HepG2 (cell line): ENCODE data around the gene RERE. TPM values are rescaled to one million over a fixed set of nuclear protein-coding genes. Genes with fewer than 3 reads are reported as not detected.
A peak's percentile ranks its signal among the peaks of the same experiment; 100 is the strongest.

Source experiments
- CERS6 ChIP-seq: sonication (generic); formaldehyde crosslinking; IDR thresholded peaks from 2 replicates; pipeline ENCODE4 v1.5.0; 2020; ENCODE audit warnings: missing genetic modification reagents
- ELK4 ChIP-seq: sonication (generic); formaldehyde crosslinking; IDR thresholded peaks from 2 replicates; pipeline ENCODE4 v1.9.0; 2021; ENCODE audit warnings: missing genetic modification reagents, borderline replicate concordance
- FOXP1 ChIP-seq, 2 experiments: fragments of 450-650 bp in 1 of 2; IDR thresholded peaks; 2 replicates each; pipeline ENCODE4 v1.6.1; 2017 to 2018; ENCODE audit warnings: antibody characterized with exemption in 1 of 2
- GATAD2A ChIP-seq: IDR thresholded peaks from 2 replicates; pipeline ENCODE4 v1.6.1; 2016
- KAT2B ChIP-seq: fragments of 150-350 bp; IDR thresholded peaks from 2 replicates; pipeline ENCODE4 v1.6.1; 2014; ENCODE audit warnings: low read depth, low read length, borderline replicate concordance
- KAT8 ChIP-seq: IDR thresholded peaks from 2 replicates; pipeline ENCODE4 v1.6.1; 2016; ENCODE audit warnings: missing genetic modification reagents, missing compliant biosample characterization
- KLF13 ChIP-seq: sonication (generic); formaldehyde crosslinking; IDR thresholded peaks from 2 replicates; pipeline ENCODE4 v1.4.0; 2020; ENCODE audit warnings: mild to moderate bottlenecking, missing genetic modification reagents
- MAF1 ChIP-seq: sonication (generic); formaldehyde crosslinking; IDR thresholded peaks from 2 replicates; pipeline ENCODE4 v1.5.0; 2020; ENCODE audit warnings: missing genetic modification reagents, borderline replicate concordance
- PREB ChIP-seq: sonication (generic); formaldehyde crosslinking; IDR thresholded peaks from 2 replicates; pipeline ENCODE4 v1.4.0; 2020; ENCODE audit warnings: missing genetic modification reagents
- SMAD1 ChIP-seq: sonication (generic); formaldehyde crosslinking; IDR thresholded peaks from 2 replicates; pipeline ENCODE4 v1.4.0; 2020; ENCODE audit warnings: missing genetic modification reagents, low read depth, mild to moderate bottlenecking, borderline replicate concordance
- SMAD9 ChIP-seq: sonication (generic); formaldehyde crosslinking; IDR thresholded peaks from 2 replicates; pipeline ENCODE4 v1.5.1; 2020; ENCODE audit warnings: mild to moderate bottlenecking, missing genetic modification reagents
- SOX13 ChIP-seq, 3 experiments: fragments of 450-650 bp in 1 of 3; sonication (generic) in 1 of 3; formaldehyde crosslinking in 1 of 3; IDR thresholded peaks in 2 of 3; conservative IDR thresholded peaks in 1 of 3; 2 replicates each; pipeline versions ENCODE4 v1.5.0 to v1.6.1; 2016 to 2020; ENCODE audit warnings: antibody characterized with exemption in 1 of 3, mild to moderate bottlenecking in 1 of 3, missing compliant biosample characterization in 1 of 3, missing genetic modification reagents in 1 of 3, moderate library complexity in 1 of 3
- TBX3 ChIP-seq: fragments of 450-650 bp; IDR thresholded peaks from 2 replicates; pipeline ENCODE4 v1.6.1; 2017; ENCODE audit warnings: antibody characterized with exemption, mild to moderate bottlenecking, inconsistent platforms, borderline replicate concordance
- THAP7 ChIP-seq: sonication (generic); formaldehyde crosslinking; IDR thresholded peaks from 2 replicates; pipeline ENCODE4 v1.8.1; 2023; ENCODE audit warnings: mild to moderate bottlenecking, missing genetic modification reagents
- ZBTB10 ChIP-seq: sonication (generic); formaldehyde crosslinking; IDR thresholded peaks from 2 replicates; pipeline ENCODE4 v1.4.0; 2020; ENCODE audit warnings: missing genetic modification reagents, borderline replicate concordance
- ZBTB46 ChIP-seq: sonication (generic); formaldehyde crosslinking; IDR thresholded peaks from 2 replicates; pipeline ENCODE4 v1.4.0; 2020; ENCODE audit warnings: mild to moderate bottlenecking, missing genetic modification reagents, borderline replicate concordance
- ZNF124 ChIP-seq: sonication (generic); formaldehyde crosslinking; IDR thresholded peaks from 2 replicates; pipeline ENCODE4 v1.4.0; 2020; ENCODE audit warnings: missing genetic modification reagents
- ZNF720 ChIP-seq: sonication (generic); formaldehyde crosslinking; IDR thresholded peaks from 2 replicates; pipeline ENCODE4 v1.4.0; 2020; ENCODE audit warnings: missing genetic modification reagents
- ZNF891 ChIP-seq: sonication (generic); formaldehyde crosslinking; IDR thresholded peaks from 2 replicates; pipeline ENCODE4 v1.5.0; 2020; ENCODE audit warnings: mild to moderate bottlenecking, missing genetic modification reagents
- polyA plus RNA-seq, 8 experiments: library from polyadenylated mRNA; depleted of rRNA in 3 of 8; stranded (reverse) in 7 of 8; unstranded in 1 of 8; fragments of >200 nt; fragmentation: Illumina TruSeq in 4 of 8; extraction: Trizol in 4 of 8; gene quantifications; 2 replicates each; pipeline versions ENCODE4 v1.2.1 to v1.2.3, GENCODE V29; 2011 to 2016; ENCODE audit warnings: low read depth in 4 of 8, missing spikeins in 1 of 8, mixed read lengths in 1 of 8; ENCODE audit not compliant: insufficient read depth in 1 of 8
- total RNA-seq, 5 experiments: library from RNA; depleted of rRNA; stranded (reverse); fragments of >200 nt; fragmentation: Illumina TruSeq; extraction: Trizol; gene quantifications; 2 replicates each; pipeline ENCODE4 v1.2.3, GENCODE V29; 2016; ENCODE audit warnings: low read depth in 1 of 5

RERE gene
- total and polyA plus RNA-seq, 2 of the 13 experiments (the other 11 are each of a cell fraction or from before 2014, with no cell fraction given): 18.3 to 21.9 TPM

- TF ChIP-seq ZBTB46 (CRISPR knock-in tag) (no peak), GATAD2A (peak; percentile 66), TBX3 (no peak), MAF1 (no peak), SMAD1 (CRISPR knock-in tag) (peak; percentile 88; the same call in 1 of the 2 replicates), KAT8 (CRISPR knock-in tag) (peak; percentile 52; the same call in 1 of the 2 replicates), ELK4 (CRISPR knock-in tag) (no peak), ZNF720 (CRISPR knock-in tag) (no peak), PREB (CRISPR knock-in tag) (no peak), ZBTB10 (CRISPR knock-in tag) (no peak), THAP7 (CRISPR knock-in tag) (no peak), KAT2B (no peak), SMAD9 (no peak), SOX13 (IDR thresholded peaks at IDR 0.05) (no peak), SOX13 (CRISPR knock-in tag; conservative IDR thresholded peaks at IDR 0.05 in 1 of 2, IDR thresholded peaks at IDR 0.05 in 1 of 2) (peak in 1 of 2 experiments; percentile 39; a peak in 1 of 4 replicates), KLF13 (CRISPR knock-in tag) (0 out of 2 replicates have a peak, but pooled peaks have one; percentile 52), FOXP1 (IDR thresholded peaks at IDR 0.05) (no peak), FOXP1 (CRISPR knock-in tag; IDR thresholded peaks at IDR 0.05) (no peak), CERS6 (no peak), ZNF124 (CRISPR knock-in tag) (peak; percentile 82; the same call in 1 of the 2 replicates), ZNF891 (CRISPR knock-in tag) (no peak)
Measured at GRCh38 chr1:8314346-8315280, 502.8 kb downstream of the RERE start (continued).
